Ishikawa (cell line): ENCODE data around the gene CORO1C.

Source experiments
- CEBPB ChIP-seq: IDR thresholded peaks from 2 replicates; pipeline ENCODE4 v1.6.1; 2012
- CREB1 ChIP-seq: IDR thresholded peaks from 2 replicates; pipeline ENCODE4 v1.6.1; 2012; ENCODE audit warnings: low read depth
- FOXM1 ChIP-seq: IDR thresholded peaks from 2 replicates; pipeline ENCODE4 v1.6.1; 2012; ENCODE audit warnings: low read depth, borderline replicate concordance
- NFIC ChIP-seq: IDR thresholded peaks from 2 replicates; pipeline ENCODE4 v1.6.1; 2012
- TAF1 ChIP-seq: IDR thresholded peaks from 2 replicates; pipeline ENCODE4 v1.6.1; 2012; ENCODE audit warnings: low read depth, mild to moderate bottlenecking
- TCF12 ChIP-seq: IDR thresholded peaks from 2 replicates; pipeline ENCODE4 v1.6.1; 2012; ENCODE audit warnings: low read depth
- YY1 ChIP-seq: IDR thresholded peaks from 2 replicates; pipeline ENCODE4 v1.6.1; 2012; ENCODE audit warnings: low read depth
- TF ChIP-seq, protein P1 (sequence below): IDR thresholded peaks from 2 replicates; pipeline ENCODE4 v1.6.1; 2012; ENCODE audit warnings: low read depth, mild to moderate bottlenecking
- TF ChIP-seq, protein P2 (sequence below): IDR thresholded peaks from 2 replicates; pipeline ENCODE4 v1.6.1; 2012

DNA sequence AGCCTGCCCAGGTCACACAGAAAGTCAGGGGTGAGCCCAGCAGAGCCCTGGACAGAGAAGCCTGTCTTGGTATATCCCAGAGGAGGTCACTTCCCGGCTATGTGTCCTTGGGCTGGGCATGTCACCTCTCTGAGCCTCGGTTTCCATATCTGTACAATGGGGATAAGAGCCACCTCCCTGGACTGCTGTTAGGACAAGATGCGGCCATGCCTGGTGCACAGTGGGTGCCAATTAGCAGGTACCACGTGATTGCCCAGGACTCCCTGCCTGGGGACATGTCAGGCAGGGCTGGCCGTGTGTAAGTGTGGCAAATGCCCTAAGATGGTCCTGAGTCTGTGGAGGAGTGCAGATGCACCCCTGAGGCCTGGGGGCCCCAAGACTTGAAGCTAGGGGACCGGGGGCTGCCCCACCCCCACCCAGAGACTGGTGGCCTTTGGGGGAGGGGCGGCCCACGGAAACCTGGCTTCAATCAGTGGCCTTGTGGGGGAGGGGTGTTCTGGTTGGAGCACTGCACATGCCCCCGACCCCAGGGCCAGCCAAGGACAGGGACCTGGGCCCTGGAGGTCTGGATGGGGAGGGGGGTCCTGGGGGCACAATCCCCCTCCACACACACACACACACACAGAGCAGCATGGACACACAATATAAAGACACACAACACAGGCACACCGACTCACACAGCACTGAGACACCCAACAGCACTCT lies 134.3 kb downstream of the CORO1C start:
- no peak for TF ChIP-seq CEBPB
- no peak for TF ChIP-seq TAF1
- no peak for TF ChIP-seq FOXM1
- TF ChIP-seq, protein P1, sequence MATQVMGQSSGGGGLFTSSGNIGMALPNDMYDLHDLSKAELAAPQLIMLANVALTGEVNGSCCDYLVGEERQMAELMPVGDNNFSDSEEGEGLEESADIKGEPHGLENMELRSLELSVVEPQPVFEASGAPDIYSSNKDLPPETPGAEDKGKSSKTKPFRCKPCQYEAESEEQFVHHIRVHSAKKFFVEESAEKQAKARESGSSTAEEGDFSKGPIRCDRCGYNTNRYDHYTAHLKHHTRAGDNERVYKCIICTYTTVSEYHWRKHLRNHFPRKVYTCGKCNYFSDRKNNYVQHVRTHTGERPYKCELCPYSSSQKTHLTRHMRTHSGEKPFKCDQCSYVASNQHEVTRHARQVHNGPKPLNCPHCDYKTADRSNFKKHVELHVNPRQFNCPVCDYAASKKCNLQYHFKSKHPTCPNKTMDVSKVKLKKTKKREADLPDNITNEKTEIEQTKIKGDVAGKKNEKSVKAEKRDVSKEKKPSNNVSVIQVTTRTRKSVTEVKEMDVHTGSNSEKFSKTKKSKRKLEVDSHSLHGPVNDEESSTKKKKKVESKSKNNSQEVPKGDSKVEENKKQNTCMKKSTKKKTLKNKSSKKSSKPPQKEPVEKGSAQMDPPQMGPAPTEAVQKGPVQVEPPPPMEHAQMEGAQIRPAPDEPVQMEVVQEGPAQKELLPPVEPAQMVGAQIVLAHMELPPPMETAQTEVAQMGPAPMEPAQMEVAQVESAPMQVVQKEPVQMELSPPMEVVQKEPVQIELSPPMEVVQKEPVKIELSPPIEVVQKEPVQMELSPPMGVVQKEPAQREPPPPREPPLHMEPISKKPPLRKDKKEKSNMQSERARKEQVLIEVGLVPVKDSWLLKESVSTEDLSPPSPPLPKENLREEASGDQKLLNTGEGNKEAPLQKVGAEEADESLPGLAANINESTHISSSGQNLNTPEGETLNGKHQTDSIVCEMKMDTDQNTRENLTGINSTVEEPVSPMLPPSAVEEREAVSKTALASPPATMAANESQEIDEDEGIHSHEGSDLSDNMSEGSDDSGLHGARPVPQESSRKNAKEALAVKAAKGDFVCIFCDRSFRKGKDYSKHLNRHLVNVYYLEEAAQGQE, result no peak
- TF ChIP-seq, protein P2, sequence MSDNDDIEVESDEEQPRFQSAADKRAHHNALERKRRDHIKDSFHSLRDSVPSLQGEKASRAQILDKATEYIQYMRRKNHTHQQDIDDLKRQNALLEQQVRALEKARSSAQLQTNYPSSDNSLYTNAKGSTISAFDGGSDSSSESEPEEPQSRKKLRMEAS, result no peak
- no peak for TF ChIP-seq TCF12
- no peak for TF ChIP-seq NFIC
- TF ChIP-seq CREB1, result no peak
- no peak for TF ChIP-seq YY1
